KG1 (cell line): ENCODE results near the gene TLR8.
"Not testable (repeated sequence)": the region's sequence is repeated elsewhere in the genome, so short reads cannot be mapped to it uniquely, and the experiment has no call there.

Source experiments
- DNase-seq: peaks from one replicate; lab custom pipeline; 2025; lab: John Stamatoyannopoulos, UW

The TLR8 gene

GRCh38 chrX:12946838-12947544 is 40.6 kb downstream of the TLR8 start:
- peak; percentile 26 for DNase-seq

DNA sequence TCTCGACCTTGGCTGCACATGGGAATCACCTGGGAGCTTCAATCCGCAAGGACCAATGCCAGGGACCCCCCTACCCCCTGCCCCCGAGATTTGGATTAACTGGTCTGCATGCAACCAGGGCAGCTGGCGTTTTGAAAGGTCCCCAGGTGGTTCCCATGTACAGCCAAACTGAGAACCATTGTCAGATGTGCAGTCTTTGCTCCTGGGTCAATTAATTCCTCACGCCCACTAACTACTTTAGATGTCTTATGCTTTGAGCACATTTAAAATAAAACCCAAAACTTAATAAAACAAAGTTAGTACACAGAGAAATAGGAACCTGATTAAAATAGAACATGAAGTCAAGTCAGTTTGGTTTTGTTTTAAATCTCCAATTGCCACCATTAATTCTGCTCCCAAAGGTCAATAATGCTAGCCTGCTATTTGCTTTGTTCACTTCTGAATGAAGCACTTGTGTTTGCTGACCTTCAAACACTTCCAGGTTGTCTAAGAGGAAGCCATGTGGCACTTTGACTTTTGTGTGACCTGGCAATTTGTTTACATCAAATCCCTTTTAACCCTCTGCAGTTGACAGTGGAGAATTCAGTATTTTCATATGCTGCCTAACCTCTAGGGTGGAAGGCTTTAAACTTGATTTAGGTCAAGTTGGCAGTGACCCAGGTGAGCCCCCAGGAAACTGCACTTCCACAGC is 41.3 kb downstream of the TLR8 start:
- no peak for DNase-seq

DNA sequence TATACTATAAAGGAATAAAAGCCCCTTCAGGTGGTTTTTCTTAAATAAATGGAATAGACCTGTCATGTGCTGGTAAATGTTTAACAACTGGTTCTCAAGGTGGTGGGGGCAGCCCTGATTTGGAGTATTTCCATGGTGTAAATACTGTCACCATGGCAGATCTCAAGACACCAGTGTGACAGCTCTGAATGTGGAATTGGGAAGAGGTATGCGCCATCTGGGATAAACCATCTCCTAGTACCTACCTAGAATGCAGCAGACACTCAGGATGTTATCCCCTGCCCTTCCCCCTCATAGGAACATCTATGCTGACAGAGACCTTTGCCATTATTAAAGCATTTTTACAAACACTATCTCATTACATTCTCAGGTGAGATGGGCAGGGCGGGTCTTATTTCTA is 42.1 kb downstream of the TLR8 start:
- DNase-seq = no peak

GRCh38 chrX:12949205-12949926 is 42.9 kb downstream of the TLR8 start:
- DNase-seq = no peak

- peak; percentile 13 for DNase-seq
Measured at GRCh38 chrX:12949927-12950656, 43.7 kb downstream of the TLR8 start.

DNA sequence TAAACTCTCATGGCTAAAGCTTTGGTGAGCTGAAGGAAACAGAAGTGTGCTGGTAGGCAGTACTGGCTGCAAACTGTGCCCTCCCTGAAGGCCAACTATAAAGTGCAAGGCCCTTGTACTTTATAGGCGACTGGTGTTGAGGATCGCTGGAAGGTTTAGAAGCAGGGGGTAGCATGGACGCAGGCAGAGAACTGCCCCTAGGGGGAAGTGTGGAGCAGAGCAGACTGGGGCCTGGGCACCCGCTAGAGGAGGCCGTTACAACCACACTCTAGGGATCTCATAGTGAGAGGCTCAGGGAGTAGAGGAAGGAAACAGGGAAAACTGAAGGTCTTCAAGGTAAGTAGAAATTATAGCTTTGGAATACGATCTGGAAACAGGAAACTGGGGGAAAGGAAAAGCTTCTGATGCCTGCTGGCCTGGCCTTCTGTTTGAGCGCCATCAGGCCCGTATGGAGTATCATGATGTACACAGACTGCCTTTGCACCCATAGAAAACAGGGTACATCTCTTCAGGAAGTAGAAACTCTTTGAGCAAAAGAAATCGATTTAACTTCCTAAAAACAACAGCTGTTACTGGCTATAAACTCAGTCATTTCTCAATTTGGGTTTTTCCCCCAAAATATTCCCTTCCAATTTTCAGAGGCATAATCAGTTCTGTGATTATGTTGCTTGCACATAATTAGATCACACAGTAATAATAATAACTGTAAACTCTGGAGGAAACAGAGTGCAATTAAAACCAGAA is 44.6 kb downstream of the TLR8 start:
- peak; percentile 59 for DNase-seq

DNA sequence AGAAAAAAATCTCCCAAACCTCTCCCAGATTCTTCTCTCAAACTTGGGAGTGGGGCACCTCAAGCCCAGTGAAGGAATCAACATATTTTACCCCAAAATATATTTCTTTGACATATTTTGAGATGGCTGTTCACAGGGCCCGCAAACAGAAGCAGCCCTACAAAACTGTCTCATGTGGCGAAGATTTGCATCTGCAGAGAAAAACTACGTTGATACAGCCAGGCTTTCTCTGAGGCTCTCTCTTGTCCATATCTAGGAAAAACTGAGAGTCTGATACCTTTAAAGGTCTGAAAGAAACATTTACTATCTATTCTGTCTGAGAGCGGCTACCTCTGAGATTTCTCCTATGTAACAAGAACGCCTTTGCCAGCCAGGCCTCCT is 45.2 kb downstream of the TLR8 start:
- DNase-seq = no peak

GRCh38 chrX:12953420-12953819 is 47.0 kb downstream of the TLR8 start:
- DNase-seq = no peak

DNA sequence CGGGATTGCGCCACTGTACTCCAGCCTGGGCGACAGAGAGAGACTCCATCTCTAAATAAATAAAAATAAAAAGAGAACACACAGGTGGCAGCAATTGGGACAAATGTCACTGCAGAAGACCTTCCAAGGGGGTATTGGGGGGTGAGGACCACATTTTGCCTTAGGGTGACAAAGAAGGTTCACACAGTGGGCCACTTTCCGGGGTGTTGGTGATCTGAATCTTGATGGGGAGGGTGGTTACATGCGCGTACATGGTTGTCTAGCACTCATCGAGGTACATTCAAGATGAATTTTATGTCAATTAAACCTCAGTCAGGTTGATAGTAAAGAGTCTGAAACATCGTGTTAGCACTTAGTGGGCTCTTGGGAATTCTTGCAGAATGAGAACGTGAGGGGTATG is 48.0 kb downstream of the TLR8 start:
- no peak for DNase-seq

GRCh38 chrX:12954981-12955380 is 48.6 kb downstream of the TLR8 start:
- DNase-seq = peak; percentile 17

- DNase-seq = peak; percentile 80
Measured at GRCh38 chrX:12955882-12956703, 49.7 kb downstream of the TLR8 start.

DNA sequence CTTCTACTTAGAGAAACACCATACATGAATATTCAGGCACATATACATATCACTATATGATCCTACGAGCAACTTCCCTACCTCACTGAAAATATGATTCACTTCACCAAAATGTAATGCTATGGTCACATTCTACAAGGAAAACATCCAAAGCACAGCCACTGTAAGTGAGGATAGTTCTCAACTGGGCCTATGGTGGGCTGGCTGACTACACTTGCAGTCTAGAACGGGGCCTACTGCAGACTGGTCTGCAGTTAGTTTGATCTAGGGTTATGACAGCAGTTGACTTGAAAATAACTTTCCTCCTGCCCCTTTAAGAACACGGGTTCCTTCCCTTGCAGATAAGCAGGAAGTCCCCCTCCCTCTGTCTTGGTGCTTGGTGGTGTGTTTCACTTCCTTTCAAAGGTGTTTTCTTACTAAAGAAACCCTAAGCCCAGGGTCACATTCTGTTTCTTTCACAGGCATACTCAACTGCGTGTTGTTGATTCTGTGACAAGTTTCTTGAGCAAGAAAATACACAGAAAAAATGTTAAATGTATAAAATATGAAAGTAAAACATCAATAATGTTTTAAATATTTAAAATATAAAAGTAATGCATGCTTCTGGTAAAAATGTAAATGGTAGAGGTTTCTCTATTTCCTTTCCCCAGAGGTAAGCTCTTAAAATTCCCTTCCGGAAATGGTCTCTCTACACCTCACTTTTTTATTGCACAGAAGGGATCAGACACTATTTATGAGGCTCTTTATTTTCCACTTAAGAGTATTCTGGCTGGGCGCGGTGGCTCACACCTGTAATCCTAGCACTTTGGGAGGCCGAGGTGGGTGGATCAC is 50.5 kb downstream of the TLR8 start:
- DNase-seq = peak; percentile 48

- no peak for DNase-seq
Measured at GRCh38 chrX:12958059-12958458, 51.6 kb downstream of the TLR8 start.

- no peak for DNase-seq
Measured at GRCh38 chrX:12958461-12958860, 52.0 kb downstream of the TLR8 start.

- DNase-seq = no peak
Measured at GRCh38 chrX:12961196-12961718, 54.8 kb downstream of the TLR8 start.

GRCh38 chrX:12962041-12962504 is 55.7 kb downstream of the TLR8 start:
- no peak for DNase-seq

DNA sequence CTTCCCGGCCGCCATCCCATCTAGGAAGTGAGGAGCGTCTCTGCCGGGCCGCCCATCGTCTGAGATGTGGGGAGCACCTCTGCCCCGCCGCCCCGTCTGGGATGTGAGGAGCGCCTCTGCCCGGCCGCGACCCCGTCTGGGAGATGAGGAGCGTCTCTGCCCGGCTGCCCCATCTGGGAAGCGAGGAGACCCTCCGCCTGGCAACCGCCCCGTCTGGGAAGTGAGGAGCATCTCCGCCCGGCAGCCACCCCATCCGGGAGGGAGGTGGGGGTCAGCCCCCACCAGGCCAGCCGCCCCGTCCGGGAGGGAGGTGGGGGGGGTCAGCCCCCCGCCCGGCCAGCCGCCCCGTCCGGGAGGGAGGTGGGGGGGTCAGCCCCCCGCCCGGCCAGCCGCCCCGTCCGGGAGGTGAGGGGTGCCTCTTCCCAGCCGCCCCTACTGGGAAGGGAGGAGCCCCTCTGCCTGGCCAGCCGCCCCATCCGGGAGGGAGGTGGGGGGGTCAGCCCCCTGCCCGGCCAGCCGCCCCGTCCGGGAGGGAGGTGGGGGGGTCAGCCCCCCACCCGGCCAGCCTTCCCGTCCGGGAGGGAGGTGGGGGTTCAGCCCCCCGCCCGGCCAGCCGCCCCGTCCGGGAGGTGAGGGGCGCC is 56.9 kb downstream of the TLR8 start:
- DNase-seq = not testable (repeated sequence)

DNA sequence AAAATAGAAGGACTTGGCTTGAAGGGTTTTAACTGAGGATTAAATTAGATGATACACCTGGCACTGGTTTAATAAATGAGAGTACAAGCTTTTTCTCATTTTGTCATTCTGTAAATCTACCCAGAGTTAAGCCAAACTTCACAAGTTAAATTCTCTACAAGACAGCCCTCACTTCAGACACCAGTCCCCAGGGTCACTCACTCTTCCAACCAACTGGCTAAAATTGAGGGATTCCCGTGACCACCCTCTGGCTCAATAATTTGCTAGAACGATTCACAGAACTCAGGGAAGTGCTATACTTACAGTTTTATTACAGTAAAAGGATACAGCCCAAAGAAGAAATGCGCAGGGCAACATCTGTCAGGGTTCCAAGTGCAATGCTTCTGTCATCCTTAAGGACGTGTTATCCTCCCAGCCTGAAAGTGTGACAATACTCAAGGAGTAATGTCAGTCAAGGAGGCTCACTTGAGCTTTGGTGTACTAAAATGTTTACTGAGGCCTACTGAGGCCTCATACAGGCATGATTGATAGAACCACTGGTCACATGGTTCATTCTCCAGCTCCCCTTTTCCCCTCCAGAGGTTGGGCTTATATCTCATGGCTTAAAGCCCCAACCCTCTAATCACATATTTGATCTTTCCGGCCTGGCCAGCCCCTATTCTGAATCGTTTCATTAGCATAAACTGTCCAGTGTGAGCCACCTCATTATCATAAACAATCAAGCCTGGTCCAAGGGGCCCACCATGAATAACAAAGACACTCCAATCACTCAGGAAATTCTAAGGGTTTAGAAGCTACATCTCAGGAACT is 58.9 kb downstream of the TLR8 start:
- DNase-seq = no peak
